Measurements from ENCODE around the gene UMODL1.

The UMODL1 gene

GRCh38 chr21:42039911-42040351 is 31.2 kb upstream of the UMODL1 start:
- DNase-seq (ENCODE audit: low spot score), result no peak

GRCh38 chr21:42040411-42041180 is 30.5 kb upstream of the UMODL1 start:
- DNase-seq (ENCODE audit: low spot score), result no peak

GRCh38 chr21:42041246-42041645 is 29.9 kb upstream of the UMODL1 start:
- no peak for DNase-seq (ENCODE audit: low spot score)

GRCh38 chr21:42041711-42042110 is 29.4 kb upstream of the UMODL1 start:
- DNase-seq (ENCODE audit: low spot score), result no peak

GRCh38 chr21:42042651-42043050 is 28.5 kb upstream of the UMODL1 start:
- no peak for DNase-seq (ENCODE audit: low spot score)

DNA sequence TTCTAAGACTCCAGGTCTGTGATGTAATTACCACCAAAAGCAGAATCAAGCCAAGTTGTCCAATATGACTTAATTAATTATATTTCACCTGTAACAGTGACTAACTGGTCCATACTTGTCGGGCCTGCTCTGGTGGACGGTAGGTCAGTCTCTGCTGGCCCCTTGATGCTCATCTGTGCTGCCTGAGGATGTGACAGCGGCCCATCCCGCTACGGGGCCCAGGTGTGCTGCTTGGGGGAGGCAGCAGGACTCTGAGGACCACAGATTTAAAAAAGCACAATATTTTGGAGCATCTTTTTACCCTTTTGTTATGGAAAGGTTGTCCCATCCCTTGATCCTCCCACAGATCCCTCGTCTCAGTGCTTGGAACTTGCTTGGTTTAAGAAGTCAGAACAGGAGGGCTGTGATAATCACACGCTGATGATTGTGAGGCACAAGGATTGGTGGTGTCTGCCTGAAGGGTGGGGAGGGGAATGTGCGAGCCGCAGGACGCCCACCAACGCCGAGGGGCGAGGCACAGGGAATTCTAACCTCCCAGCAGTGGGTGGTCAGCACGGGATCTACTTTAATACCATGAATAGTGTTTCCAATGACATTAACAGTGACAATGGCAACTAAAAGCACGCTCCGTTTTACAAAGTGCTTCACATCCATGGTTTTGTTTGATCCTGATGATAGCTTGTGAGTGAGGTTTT is 27.8 kb upstream of the UMODL1 start:
- no peak for DNase-seq (ENCODE audit: low spot score)

DNA sequence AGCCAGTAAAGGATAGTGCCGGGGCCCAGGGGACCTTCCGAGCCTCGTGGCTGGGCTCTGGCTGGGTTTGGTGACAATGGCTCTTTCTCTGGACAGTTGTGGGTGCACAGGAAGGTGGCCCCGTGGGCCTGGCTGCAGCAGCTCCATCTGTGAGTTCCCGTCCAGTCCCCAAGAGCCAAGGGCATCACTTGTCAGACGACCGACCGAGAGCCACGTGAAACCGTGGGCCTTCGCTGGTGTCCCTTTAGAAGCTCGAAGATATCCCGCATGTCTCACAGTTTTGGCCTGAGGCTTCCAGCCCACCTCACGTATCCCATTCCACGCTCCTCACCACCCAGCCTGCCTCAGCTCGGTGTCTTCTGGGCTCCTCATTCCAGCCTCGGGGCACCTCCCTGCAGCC is 27.2 kb upstream of the UMODL1 start:
- no peak for DNase-seq (ENCODE audit: low spot score)

GRCh38 chr21:42044871-42045495 is 26.1 kb upstream of the UMODL1 start:
- no peak for DNase-seq (ENCODE audit: low spot score)

GRCh38 chr21:42047821-42048613 is 23.1 kb upstream of the UMODL1 start:
- no peak for DNase-seq (ENCODE audit: low spot score)

DNA sequence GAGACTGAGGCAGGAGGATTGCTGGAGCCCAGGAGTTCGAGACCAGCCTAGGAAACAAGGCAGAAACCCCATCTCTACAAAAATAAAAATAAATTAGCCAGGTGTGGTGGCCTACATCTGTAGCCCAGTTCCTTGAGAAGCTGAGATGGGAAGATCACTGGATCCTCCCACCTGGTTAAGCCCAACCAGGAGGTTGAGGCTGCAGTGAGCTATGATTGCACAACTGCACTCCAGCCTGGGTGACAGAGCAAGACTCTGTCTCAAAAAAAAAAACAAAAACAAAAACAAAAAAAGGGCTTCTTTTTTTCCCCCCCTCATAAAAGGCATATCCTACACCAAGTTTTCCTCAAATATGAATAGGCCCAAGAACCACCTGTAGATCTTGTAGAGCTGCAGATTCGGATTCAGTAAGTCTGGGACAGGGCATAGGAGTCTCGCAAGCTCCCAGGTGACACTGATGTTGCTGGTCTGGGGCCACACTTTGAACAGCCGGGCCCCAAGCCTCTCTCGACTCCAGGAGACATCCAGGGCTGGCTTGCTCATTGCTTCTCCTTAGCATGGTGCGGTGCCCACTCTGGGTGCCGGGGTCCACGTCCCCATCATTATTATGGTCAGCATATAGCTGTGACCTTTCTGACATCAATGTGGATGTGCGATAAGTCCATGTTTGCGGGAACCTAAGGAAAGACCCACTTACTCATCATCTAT is 22.1 kb upstream of the UMODL1 start:
- DNase-seq (ENCODE audit: low spot score), result no peak

DNA sequence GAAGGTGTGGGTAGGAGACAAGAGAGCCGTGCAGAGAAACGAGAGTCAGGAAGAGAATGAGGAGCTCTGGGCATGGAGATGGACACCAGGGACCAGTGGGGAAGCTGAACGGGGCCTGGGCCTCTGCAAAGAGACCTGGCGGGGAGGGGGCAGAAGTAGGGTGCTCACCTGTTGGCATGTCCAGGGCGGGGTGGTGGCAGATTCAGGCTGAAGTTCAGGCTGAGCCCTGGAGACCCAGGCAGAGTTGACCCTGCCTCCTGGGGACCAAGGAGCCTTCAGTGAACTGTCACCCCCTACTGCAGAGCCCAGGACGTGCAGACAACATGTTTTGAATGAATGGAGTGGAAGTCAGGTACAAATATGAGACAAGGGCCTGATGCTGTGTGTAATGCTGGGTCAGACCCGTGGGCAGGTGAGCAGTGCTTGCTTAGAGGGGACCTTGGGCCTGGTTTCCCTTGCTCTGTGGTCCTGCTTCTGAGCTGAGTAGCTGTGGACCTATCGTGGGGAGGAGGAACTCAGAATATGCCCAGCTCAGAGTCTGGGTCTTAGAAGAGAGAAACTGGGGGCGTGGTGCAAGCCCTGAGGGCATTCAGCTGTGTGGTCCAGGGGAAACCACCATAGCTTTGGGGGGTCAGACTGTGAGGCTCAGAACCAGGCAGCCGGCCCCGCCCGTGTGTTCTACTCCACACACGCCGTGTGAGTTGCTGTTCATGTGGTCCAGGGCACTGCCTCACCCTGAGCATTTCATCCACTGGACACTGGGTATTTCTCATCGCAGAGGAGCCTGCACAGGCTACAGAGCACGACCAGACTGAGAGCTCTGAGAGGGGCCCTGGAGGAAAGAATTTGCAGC is 21.3 kb upstream of the UMODL1 start:
- no peak for DNase-seq (ENCODE audit: low spot score)

DNA sequence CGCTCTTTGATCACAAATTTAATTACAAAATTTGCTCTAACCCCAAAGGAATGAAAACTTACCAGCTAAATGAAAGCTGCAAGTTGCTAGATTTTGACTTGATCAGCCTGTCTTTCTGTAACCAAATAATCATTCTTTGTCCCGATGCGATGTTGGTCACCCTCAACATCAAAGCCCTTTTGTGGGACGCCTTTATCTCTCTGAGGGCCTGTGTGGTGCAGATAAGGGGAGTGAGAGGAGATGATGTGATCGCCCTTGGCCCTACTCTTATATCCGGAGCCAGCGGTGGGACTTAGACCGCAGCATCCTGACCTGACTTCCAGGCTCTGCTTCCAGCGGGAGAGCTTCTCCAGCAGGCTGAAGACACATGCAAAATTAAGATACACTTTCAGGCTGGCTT is 19.3 kb upstream of the UMODL1 start:
- no peak for DNase-seq (ENCODE audit: low spot score)

DNA sequence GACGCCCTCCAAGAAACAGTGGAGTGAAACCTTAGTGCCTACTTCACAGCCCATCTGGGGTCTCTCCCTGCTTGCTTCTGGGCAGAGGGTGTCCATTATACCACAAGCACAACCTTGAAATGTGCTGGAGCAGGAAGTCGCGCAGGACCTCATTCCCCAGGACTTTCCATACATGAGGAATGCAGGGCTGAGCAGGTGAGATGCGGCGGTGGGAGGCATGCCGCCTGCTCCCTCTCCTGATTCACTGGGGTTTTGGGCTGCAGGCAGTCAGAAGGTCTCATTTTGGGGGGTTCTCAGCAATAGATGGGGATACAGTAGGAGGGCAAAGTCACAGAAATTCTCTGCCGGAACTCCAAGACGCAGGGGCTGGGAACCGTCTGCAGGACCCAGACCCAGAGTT is 15.7 kb upstream of the UMODL1 start:
- DNase-seq (ENCODE audit: low spot score), result no peak

DNA sequence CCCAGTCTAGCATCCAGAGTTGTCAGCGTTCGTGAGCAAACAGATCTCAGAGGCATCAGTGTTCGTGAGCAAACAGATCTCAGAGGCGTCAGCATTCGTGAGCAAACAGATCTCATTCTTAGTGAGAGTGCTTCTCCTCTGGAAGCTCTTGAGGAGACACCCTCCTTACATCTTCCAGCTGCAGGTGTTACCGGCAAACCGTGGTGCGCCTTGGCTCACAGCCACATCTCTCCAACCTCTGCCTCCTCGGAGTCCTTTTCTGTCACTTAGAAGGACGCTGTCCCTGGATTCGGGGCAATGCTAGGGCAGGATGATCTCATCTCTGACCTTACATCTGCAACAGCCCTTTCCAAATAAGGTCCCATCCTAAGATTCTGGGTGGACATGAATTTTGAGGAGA is 14.6 kb upstream of the UMODL1 start:
- DNase-seq (ENCODE audit: low spot score), result no peak

GRCh38 chr21:42056996-42057689 is 14.0 kb upstream of the UMODL1 start:
- DNase-seq (ENCODE audit: low spot score), result no peak

GRCh38 chr21:42057851-42058437 is 13.2 kb upstream of the UMODL1 start:
- no peak for DNase-seq (ENCODE audit: low spot score)

GRCh38 chr21:42058631-42059111 is 12.4 kb upstream of the UMODL1 start:
- DNase-seq (ENCODE audit: low spot score), result no peak

GRCh38 chr21:42059141-42059540 is 12.0 kb upstream of the UMODL1 start:
- DNase-seq (ENCODE audit: low spot score), result no peak

DNA sequence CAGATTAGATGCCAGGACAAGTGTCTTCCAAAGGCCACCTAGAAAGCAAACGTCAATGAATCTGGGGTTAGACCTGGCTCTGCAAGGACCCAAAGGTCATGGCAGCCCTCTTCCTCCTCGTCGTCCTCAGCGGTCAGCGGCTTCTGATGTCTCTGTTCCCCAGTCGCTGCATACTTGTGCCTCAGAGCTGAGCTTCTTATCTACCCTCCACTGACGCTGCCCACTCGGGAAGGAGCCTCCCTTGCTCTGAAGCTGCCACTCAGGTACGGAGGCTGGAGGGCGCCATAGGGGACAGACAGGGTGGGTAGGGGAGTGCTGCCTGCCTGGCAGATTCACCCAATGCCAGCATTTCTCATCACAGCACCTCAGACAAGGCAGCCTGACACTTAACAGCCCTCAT is 11.4 kb upstream of the UMODL1 start:
- DNase-seq (ENCODE audit: low spot score), result no peak

DNA sequence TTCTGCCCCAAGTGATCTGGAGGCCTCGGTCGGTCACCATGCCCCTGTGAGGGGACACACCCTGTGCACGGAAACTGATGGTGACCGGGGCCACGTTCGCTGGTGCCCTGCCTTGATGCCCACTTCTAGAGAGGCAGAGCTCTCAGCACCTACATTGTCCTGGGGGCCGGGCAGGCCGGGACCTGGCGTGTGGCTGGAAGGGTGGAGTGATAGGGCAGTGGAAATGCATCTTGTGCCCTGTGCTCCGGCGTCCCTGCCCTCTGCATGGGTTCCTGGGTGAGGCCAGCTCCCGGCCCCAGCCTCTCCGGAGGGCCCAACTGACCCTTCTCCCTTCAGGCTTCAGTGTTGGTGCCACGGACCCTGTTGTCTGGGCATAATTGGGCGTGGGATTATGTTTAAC is 11.0 kb upstream of the UMODL1 start:
- DNase-seq (ENCODE audit: low spot score), result no peak
